ENCODE data around the gene OTOF. TPM values are rescaled to one million over a fixed set of nuclear protein-coding genes. Genes with fewer than 3 reads are reported as not detected.

OTOF gene
- total and polyA plus RNA-seq, 2 donors (not counting 3 experiments of a cell fraction or from before 2014, with no cell fraction given) = 0.06 to 0.22 TPM

DNA sequence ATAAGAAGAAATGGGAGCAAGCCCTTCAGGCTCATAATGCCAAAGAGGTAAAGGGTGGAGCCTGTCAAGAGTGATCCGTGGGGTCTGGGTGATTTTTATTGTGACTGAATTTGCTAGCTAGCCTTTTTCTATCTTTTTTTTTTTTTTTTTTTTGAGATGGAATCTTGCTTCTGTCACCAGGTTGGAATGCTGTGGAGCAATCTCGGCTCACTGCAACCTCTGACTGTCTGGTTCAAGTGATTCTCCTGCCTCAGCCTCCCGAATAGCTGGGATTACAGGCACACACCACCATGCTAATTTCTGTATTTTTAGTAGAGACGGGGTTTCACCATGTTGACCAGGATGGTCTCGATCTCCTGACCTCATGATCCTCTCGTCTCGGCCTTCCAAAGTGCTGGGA, 47.1 kb downstream of the OTOF start:
- Histone ChIP-seq H2AFZ (ENCODE audit: low read depth, low read length) (no peak overlapping the region), H3K4me2 (ENCODE audit: insufficient read depth, low read length) (no peak overlapping the region), H3K9ac (replicated peaks; ENCODE audit: extremely low read depth, insufficient read depth, low read length) (no peak overlapping the region), H3K9me1 (replicated peaks; ENCODE audit: control insufficient read depth, extremely low read depth, insufficient read depth, low read length) (no peaks in the 10 kb centered on the region), H3K4me3 (replicated peaks in 1 of 3; ENCODE audit: insufficient read depth in 1 of 3, low read depth in 1 of 3, low read length in 3 of 3) (no peak overlapping the region), H3K9me3 (replicated peaks; ENCODE audit: control insufficient read depth, insufficient read depth, low read length) (no peaks in the 10 kb centered on the region), H3K27me3 (ENCODE audit: control insufficient read depth in 2 of 2, insufficient read depth in 2 of 2, low read length in 2 of 2) (peaks cover 7 to 8% of the 10 kb centered on the region in 2 experiments), H3K4me1 (ENCODE audit: control insufficient read depth, extremely low read depth, insufficient read depth, low read length) (no peaks in the 10 kb centered on the region), H3K36me3 (ENCODE audit: control insufficient read depth in 2 of 2, extremely low read depth in 1 of 2, insufficient read depth in 2 of 2, low read length in 2 of 2) (no peaks in the 10 kb centered on the region), H3K27ac (ENCODE audit: insufficient read depth, low read depth, low read length) (no peak overlapping the region), H3K79me2 (ENCODE audit: control insufficient read depth, insufficient read depth, low read length) (no peaks in the 10 kb centered on the region), H4K20me1 (replicated peaks; ENCODE audit: control insufficient read depth, extremely low read depth, insufficient read depth, low read length) (no peaks in the 10 kb centered on the region)
- FAIRE-seq = no peak
- BruUV-seq (replicated peaks) = no TSS peak
- TF ChIP-seq POLR2AphosphoS5 (IDR thresholded peaks at IDR 0.05; ENCODE audit: insufficient read depth, low read depth, low read length) (no peak), FOS (IDR thresholded peaks at IDR 0.05; ENCODE audit: borderline replicate concordance, insufficient read depth, low read length) (no peak), POLR2A (IDR thresholded peaks at IDR 0.05; ENCODE audit: low read depth, low read length) (no peak), MYC (IDR thresholded peaks at IDR 0.05; ENCODE audit: low read depth, low read length) (no peak), GATA2 (IDR thresholded peaks at IDR 0.05; ENCODE audit: insufficient read depth, insufficient read length, low read depth, low read length) (no peak), EZH2 (IDR thresholded peaks at IDR 0.05; ENCODE audit: borderline replicate concordance, low read depth, low read length, severe bottlenecking) (no peak), JUN (IDR thresholded peaks at IDR 0.05; ENCODE audit: borderline replicate concordance, insufficient read depth, insufficient read length, low read depth) (no peak)
- TF ChIP-seq, protein P1, sequence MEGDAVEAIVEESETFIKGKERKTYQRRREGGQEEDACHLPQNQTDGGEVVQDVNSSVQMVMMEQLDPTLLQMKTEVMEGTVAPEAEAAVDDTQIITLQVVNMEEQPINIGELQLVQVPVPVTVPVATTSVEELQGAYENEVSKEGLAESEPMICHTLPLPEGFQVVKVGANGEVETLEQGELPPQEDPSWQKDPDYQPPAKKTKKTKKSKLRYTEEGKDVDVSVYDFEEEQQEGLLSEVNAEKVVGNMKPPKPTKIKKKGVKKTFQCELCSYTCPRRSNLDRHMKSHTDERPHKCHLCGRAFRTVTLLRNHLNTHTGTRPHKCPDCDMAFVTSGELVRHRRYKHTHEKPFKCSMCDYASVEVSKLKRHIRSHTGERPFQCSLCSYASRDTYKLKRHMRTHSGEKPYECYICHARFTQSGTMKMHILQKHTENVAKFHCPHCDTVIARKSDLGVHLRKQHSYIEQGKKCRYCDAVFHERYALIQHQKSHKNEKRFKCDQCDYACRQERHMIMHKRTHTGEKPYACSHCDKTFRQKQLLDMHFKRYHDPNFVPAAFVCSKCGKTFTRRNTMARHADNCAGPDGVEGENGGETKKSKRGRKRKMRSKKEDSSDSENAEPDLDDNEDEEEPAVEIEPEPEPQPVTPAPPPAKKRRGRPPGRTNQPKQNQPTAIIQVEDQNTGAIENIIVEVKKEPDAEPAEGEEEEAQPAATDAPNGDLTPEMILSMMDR (IDR thresholded peaks at IDR 0.05; ENCODE audit: extremely low read depth in 1 of 2, insufficient read depth in 1 of 2, low read depth in 1 of 2, low read length in 2 of 2) = no peak
- TF ChIP-seq, protein P2, sequence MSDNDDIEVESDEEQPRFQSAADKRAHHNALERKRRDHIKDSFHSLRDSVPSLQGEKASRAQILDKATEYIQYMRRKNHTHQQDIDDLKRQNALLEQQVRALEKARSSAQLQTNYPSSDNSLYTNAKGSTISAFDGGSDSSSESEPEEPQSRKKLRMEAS (IDR thresholded peaks at IDR 0.05; ENCODE audit: insufficient read depth, insufficient read length) = no peak
- DNase-seq (ENCODE audit: low read depth, low spot score) = no peak
- intact Hi-C loops (cut with micrococcal nuclease) = no loop called here
- POLR2A ChIA-PET = no interaction called here
- dilution Hi-C loops (cut with MboI; ENCODE audit: extremely low pct_ligation_motif_present, low sequenced_read_pairs) = no loop called here
- CTCF ChIA-PET = interaction anchor here (0.7 kb wide), 1 partner anchor 18 kb away, joined by 3 read pairs; no protein-coding TSS in a partner anchor

All from endothelial cell of umbilical vein (primary cell).